Left renal pelvis (tissue), 4 donors: Measurements from ENCODE around the gene TIMP1. TPM values are rescaled to one million over a fixed set of nuclear protein-coding genes. Genes with fewer than 3 reads are reported as not detected.

Experiments used
- DNase-seq, 4 donors: peaks; one replicate each; pipeline ENCODE4 v3.0.0-alpha.2; 2013; ENCODE audit warnings: low read depth in 4 of 4, low spot score in 3 of 4
- polyA plus RNA-seq, 4 donors: library from polyadenylated mRNA; unstranded; fragments of 120-200 nt; gene quantifications; one replicate each; pipeline ENCODE4 v1.2.1, GENCODE V29; 2013; ENCODE audit not compliant: insufficient read length in 4 of 4

The TIMP1 gene
- polyA plus RNA-seq, 4 donors = 84.5 to 230 (median 94.0) TPM

DNA sequence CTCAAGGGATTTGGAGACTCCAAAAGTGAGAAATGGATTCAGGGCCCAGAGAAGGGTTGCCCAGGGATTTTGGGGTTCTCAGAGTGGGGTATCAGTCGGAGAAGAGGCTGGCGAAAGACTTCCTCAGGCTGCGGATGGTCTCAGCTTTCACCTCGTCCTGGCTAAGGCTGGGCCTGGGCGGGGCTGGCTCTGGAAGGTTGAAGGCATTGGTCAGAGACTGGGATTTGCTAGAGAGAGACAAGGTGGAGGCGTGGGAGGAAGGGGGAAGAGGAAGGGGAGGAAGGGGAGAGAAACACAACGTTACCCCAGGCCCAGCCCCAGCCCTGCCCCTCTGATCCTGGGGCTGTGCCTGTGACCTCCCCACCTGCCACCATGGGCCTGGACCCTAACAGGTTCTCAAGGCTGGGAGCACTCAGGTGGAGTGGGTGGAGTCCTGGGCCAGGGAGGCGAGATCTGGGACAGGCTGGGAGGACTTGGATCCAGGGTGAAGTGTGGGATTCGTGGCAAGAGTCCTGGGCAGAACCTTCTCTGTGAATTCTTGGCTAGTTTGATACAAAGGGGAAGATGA is 9.4 kb upstream of the TIMP1 start:
- DNase-seq = no peak

DNA sequence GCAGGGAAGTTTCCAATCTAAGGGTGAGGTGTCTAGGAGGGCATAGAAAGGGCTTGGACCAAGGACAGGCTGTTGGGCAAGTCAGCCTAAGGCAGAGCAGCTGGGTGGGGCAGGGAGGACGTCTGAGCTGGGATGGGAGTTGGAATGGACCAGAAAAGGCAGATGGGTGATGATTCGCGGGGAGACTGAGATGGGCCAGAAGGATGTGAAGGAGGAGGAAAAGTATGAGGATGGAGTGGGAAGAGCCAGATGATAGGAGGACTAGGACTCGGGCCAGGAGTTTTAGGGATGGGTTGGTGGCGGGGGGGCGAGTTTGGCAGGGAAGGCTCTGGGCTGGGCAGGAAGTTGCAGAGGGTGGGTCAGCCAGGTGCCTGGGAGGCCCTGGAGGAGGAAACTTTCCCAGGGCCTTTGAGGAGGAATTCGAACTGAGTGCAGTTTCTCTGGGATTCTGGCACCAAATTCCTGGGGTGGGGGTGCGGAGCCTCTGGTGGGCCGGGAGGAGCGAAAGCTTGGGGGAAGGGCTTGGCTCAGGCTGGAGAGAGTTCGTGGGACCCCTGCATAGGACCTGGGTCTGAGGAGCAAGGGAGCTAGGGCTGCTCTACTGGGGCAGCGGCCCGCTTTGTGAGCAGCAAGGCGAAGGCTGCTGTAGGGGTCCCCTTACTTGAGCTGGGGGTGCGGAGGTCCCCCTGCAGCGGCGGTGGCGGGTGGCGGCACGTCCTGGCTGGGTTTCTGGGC is 8.7 kb upstream of the TIMP1 start:
- peak in 1 of 4 donors; percentile 58 for DNase-seq

DNA sequence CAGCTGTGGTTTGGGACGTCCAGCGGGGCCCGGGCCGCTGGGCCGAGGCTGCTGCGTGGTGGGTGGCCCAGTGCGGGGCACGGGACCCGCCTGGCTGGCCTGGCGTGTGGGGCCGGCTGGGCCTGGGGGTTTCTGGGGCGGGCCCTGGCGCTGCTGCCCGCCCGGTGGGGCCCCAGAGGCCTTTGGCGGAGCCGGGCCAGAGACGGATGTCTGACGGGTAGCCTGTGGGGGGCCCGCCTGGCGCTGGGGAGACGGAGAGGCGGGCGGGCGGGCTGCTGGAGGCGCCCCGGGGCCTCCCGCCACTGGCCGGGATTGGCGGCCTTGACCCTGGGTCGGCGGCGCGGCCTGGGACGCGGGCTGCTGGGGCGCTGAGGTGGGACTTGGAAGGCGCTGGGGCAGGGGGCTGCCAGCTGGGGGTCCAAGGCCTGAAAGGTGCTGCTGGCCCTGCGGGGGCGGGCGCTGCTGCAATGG is 8.1 kb upstream of the TIMP1 start:
- no peak for DNase-seq

DNA sequence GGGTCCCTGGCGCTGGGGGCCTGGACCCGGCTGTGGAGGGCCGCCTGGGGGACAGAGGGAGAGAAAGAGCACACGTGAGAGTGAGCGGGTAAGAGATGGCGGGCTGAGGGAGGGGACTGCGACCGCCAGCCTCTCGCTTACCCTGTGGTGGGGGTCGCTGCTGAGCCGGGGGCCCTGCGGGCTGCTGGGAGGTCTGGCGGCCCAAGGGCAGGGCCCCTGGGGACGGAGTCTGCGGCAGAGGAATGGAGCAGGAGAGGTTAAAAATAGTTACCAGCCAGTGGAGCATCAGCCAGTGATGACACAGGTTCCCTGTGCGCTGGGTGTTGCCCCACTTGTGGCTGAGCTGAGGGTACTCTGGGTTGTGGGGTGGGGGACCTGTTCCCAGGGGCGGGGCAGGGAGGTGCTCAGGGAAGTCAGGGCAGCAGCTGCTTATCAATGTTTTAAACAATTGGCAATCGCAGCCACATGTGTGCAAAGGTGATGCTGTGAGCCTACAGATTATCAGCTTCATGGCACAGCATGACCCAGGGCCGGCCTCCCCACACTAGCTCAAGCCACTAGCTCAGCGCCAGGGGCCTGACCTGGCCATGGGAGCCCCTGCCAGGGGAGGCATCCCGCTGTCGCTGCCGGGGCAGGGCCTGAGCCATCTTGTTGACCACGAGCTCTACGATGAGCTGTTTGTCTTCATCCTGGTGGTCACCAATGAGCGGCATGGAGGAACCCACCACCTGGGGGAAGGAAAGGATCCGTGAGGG is 7.5 kb upstream of the TIMP1 start:
- no peak for DNase-seq

DNA sequence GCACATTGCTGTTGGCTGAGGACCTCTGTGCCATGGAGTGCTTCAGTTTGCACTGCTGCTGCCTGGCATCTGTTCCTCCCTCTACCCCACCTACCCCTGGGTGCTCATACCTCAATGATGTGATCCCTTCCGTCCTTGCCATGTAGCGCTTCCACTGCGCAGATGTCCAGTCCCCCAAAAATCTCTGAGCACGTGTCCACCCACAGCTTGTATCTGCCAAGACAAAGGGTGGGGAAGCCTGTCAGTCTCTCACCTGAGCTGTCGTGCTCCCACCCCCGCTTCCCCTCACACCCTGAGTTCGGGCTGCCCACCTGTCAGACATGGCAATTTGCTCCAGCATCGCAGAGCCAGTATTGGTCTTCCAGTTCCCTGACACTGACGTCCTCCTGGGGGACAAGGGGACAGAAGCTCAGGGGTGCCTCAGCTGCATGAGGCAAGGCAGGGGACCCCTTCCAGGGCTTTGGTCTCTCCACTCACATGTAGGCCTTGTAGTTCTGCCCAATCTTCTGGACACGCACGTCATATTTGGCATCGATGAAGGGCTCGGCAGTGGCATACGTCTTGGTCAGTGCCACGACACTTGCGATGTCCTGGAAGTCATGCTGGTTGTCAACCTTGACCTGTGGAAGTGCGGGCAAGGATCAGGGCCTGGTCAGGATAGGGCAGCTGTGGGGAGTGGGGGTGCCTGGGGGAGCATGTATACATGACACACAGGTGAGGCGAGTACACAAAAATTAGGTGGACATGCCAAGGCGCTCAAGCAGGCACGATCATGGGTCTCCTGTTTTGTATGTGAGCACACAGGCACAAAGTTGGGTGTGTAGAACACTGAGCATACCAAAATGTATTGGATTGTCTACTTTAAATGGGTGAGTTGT is 6.0 kb upstream of the TIMP1 start:
- no peak for DNase-seq

DNA sequence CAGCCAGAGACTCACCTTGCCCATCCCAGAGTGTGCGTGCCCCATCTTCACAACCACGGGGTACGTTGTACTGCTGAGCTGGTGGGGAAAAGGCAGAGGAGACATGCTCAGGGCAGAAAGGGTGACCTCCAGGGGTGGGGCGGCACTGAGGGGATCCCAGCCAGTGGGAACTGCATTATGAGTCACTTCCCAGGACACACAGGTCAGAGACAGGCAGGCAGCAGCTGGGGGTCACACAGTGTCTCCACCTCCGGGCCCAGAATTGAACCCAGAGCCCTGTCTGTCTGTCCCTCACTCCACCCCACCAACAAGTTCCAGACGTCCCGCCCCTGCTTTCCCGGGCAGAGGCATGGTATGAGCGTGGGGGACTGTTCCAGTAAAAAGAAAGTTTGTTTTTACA is 4.8 kb upstream of the TIMP1 start:
- DNase-seq = no peak

DNA sequence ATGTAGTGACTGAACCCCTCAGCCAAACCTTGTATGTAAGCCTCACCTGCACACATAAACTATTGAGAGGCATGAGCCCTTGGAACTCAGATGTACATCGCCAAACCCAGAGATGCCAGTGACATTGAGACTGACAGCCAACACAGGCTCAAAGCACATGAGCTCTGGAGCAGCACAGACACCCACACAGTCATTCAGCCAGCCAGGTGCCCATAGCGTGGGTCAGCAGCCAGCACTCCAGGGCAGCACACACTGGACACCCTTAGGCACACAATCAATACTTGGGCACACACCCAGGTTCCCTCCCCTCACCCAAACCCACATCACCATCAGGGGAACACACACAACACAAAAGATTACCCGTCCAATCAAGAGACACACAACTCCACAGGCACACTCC is 4.3 kb upstream of the TIMP1 start:
- no peak for DNase-seq

DNA sequence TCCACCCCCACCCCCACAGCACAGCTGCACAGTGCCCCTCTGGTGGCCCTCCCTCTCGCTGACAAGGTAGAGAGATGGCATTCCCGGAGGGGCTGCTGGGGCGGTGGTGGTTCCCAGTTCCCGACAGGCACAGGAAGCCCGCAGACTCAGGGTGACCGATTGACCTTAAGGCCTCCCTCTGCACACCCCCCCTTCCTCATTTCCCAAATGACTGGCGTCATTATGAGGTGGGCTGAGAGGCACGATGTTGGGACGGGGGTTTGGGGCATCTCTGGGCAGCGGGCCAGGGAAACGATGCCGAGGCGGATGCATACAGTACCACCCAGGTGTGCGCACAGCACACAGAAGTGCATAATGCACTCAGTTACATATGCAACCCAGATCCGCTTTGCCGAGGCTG is 3.5 kb upstream of the TIMP1 start:
- DNase-seq = no peak

DNA sequence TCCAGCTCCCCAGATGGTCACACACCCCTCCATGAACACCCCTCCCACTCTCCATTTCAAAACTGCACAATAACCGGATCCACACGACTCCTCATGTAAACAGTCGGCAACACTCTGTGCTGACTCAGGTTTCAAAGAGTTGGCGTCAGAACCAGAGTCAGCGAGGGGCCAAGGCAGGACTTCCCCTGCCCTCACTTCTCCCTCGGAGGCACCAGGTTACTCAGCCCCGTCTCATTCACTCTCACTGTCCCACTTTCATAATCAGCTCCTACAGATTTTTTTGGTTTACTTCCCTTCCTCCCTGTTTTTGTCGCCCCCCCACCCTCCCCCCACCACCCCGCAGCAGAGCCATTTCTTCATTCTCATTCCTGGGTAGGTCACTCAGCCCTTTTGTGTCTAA is 2.7 kb upstream of the TIMP1 start:
- no peak for DNase-seq

DNA sequence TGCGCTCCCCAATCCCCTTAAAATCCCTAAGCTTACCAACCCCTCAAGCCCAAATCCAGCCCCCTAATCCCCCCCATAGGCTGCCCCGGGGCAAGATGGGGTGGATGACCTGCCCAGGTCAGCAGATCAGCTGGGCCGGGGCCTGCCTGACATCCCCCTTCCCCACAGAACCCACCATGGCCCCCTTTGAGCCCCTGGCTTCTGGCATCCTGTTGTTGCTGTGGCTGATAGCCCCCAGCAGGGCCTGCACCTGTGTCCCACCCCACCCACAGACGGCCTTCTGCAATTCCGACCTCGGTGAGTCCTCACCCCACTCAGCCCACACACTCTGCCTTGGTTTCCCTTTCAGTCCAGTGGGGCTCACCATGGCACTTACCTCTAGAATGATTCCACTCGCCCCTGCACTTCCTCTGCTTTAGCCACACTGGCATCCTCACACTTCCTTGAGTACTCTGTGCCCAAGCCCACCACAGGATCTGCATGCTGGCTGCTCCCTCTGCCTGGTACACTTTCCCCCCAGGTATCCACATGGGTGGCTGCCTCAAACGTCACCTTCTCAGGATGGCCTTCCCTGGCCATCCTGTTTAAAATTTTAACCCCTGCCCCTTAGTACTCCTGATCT is 1.1 kb downstream of the TIMP1 start:
- no peak for DNase-seq

DNA sequence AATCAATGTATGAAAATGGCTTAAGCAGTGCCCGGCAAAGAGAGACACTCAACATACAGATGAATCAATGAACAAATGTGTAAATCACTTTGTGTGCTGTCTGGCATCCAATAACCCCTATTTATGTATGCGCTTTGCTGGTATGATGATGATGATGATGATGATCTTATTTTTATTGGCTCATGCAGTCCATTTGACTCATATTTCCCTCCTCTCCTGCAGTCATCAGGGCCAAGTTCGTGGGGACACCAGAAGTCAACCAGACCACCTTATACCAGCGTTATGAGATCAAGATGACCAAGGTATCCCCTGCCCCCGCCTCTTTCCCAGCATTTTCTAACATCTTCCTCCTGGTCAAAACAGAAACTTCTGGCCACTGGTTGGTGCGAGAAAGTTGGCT is 2.5 kb downstream of the TIMP1 start:
- DNase-seq = no peak

DNA sequence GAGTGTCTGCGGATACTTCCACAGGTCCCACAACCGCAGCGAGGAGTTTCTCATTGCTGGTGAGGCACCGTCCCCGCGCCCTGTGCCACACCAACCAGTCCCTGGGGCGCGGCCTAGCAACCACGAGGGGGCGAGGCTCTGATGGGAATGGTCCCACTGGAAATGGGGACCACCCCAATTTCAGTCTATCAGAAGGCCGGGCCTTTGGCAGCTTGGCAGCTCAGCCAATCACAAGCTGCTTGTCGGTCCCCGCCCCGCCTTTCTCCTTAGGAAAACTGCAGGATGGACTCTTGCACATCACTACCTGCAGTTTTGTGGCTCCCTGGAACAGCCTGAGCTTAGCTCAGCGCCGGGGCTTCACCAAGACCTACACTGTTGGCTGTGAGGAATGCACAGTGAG is 3.0 kb downstream of the TIMP1 start:
- no peak for DNase-seq

DNA sequence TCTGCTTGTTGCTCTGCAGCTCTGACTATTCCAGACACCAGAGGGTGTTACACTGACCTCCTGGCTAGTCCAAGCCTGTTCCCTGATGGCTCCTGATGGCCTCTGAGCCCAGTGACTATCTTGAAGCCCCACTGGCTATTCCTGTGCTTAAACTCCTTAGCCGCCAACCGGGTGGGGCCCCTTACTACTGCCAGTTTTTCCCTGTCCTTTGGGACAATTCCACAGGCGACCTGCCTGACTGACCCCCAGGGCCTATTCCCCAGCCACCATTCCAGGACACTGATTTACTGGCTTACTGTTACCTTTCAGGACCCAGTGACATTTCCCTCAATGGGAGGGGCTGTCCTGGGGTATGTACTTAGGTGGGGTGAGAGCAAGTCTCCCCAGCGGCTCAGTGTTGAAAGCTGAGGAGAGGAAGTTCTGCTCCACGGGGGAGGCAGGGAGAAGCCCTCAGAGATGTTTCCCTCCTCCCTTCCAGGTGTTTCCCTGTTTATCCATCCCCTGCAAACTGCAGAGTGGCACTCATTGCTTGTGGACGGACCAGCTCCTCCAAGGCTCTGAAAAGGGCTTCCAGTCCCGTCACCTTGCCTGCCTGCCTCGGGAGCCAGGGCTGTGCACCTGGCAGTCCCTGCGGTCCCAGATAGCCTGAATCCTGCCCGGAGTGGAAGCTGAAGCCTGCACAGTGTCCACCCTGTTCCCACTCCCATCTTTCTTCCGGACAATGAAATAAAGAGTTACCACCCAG is 4.0 kb downstream of the TIMP1 start:
- DNase-seq = no peak

DNA sequence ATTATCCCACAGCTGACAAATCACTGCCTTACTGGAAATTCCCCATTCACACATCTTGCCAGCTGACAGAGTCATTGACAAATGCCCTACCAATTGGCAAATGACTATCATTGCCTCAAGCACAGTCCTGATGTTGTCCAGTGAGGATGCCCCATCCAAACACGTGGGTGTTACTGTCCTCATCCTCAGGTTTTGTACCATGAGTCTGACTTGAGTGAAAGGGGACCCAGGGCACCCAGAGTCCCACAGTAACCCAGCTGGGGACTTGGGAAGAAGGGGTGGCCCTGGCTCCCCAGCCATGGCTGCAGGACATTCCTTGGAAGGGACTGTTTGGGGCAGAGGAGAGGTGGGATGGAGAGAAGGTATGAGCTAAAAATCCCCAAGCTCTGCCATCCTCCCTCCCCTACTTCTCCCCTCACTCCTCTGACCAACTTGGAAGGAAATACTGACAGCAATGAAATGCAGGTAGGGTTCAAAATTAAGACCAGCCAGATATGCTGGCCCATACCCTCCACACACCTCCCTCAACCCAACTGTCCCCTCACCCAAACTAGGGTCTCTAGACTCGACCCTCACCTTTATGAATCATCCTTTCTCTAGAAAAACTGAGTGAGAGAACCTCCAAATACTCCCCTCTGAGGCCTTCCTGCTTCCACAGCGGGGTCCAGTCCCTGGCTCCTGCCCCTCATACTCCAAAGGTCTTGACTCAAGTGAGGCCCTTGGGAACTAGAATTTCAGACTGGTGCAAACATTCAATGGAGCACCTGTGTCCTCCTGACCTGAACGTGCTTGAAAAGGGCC is 5.1 kb downstream of the TIMP1 start:
- no peak for DNase-seq

DNA sequence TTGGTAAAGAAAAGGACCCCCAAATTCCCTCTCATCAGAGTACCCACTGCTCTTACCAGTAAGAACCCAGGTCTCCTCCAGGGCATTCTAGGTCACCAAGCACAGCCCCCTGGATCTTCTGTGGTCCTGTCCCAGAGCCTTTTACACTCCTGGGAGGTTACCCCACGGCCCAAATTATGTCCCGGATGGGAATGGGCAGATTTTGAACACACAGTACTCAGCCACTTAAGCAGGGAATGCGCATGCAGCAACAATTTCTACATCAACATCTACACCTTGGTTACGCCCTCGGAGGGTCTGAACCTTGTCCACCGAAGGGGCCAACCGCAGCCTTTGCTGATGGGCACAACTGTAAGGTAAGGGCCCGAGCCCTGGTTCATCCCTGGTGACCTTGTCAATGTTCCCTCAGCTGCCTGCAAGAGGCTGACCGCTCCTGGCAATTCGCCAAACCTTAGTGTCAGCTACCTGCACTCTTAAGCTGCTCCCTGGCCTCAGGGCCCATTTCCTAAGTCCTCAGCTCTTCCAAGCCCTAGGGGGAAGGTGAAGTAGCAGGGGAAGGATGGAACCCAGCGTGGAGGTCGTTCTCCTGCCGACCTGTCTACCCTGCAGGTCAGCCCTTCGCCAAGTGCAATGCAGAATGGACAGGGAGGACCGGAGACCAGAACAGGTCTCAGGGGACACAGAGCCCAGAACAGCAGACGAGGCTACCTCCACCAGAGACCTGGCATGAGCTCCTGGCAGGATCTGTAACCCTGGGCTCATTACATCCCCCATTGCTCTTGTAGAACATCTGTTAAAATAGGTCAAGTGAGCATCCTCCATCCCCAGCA is 5.9 kb downstream of the TIMP1 start:
- DNase-seq = no peak

DNA sequence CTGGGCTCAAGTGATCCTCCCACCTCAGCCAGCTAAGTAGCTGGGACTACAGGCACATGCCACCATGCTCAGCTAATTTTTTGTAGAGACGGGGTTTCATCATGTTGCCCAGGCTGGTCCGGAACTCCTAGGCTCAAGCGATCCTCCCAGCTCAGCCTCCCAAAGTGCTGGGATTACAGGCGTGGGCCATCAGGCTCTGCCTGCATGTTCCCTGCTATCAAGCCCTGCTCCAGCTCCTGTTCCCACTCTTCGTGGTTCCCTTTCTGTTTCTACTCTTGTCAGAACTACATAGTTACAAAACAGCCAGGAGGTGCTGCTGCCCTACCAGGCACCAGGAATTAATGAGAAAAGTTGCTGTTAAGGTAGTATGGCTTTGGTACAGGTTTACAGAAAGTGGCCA is 8.7 kb downstream of the TIMP1 start:
- no peak for DNase-seq

DNA sequence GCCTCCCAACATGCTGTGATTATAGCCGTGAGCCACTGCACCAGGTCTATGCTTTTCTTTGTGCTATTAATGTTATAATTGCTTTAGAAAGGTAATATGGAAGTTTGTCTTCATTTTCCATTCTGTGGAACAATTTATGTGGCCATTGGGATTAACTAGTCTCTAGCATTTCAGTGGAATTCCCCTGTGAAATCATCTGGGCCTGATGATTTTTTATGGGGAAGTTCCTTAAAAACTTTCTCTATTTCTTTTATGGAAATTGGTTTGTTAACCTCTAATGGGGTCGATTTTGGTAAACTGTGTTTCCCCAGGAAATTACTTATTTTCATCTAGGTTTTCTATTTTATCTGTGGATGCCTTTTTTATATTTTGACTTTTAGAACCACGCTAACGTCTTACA is 11.3 kb downstream of the TIMP1 start:
- DNase-seq = no peak

DNA sequence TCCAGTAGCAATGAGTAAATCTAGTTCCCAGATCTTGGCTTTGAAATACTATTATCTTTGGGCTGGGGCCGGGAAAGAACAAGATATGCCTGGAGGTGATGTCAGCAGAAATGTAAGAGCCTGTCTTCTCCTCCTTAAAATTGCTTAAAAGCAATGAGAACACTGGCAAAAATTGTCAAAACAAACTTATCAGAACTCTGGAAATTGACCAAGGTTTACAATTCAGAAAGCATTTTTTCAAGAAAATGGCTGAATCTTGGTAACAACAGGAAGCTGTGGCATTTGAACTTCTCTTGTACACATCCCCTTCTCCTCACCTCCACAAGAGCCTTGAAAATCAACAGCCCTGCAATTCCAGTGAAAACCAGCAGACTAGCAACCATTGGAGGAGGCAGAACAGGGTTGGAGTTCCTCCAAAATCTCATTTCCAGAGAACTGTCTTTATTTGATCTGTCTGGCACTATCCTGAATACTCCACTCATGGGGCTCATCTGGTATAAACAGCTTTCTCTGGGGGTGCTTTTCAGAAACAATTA is 13.5 kb downstream of the TIMP1 start:
- DNase-seq = no peak
